Measurements from ENCODE around the gene SMG5. TPM values are rescaled to one million over a fixed set of nuclear protein-coding genes. Genes with fewer than 3 reads are reported as not detected.

The SMG5 gene
- total RNA-seq, 1 donor from 2014 or later, result 84.4 TPM

- H3K27me3 ChIP-seq (ENCODE audit: control insufficient read depth, insufficient read depth, low read length), result peaks cover 4% of the 10 kb centered on the region
- TF ChIP-seq CTCF (IDR thresholded peaks at IDR 0.05; ENCODE audit: insufficient read depth, low read length, poor library complexity, severe bottlenecking), result no peak
- DNase-seq (ENCODE audit: low read depth), result no peak
Measured at GRCh38 chr1:156242738-156243137, 39.9 kb downstream of the SMG5 start.

GRCh38 chr1:156241926-156242325 lies 40.7 kb downstream of the SMG5 start, which contains the start of gene BGLAP:
Gene BGLAP, plus strand, starts transcription at chr1:156242184. Its CDS starts 48 bp downstream, at chr1:156242232.
- Histone ChIP-seq H3K4me3 (ENCODE audit: low read depth, low read length) (no peak within 1 kb of the TSS), H3K36me3 (ENCODE audit: control insufficient read depth, insufficient read depth, low read length) (no peaks in the 10 kb centered on the region), H3K27me3 (ENCODE audit: control insufficient read depth, insufficient read depth, low read length) (peaks cover 4% of the 10 kb centered on the region)
- TF ChIP-seq CTCF (IDR thresholded peaks at IDR 0.05; ENCODE audit: insufficient read depth, low read length, poor library complexity, severe bottlenecking), result no peak
- DNase-seq (ENCODE audit: low read depth), result no peak

More at GRCh38 chr1:156242738-156243137, 39.9 kb downstream of the SMG5 start:
- Histone ChIP-seq H3K36me3 (ENCODE audit: control insufficient read depth, insufficient read depth, low read length) (no peaks in the 10 kb centered on the region), H3K4me3 (ENCODE audit: low read depth, low read length) (no peak overlapping the region)

- no peak overlapping the region for H3K4me3 ChIP-seq (ENCODE audit: low read depth, low read length)
- no peaks in the 10 kb centered on the region for H3K36me3 ChIP-seq (ENCODE audit: control insufficient read depth, insufficient read depth, low read length)
- H3K27me3 ChIP-seq (ENCODE audit: control insufficient read depth, insufficient read depth, low read length), result peaks cover 4% of the 10 kb centered on the region
- DNase-seq (ENCODE audit: low read depth), result no peak
- TF ChIP-seq CTCF (IDR thresholded peaks at IDR 0.05; ENCODE audit: insufficient read depth, low read length, poor library complexity, severe bottlenecking), result no peak
Measured at GRCh38 chr1:156241311-156241811, 41.3 kb downstream of the SMG5 start.

- DNase-seq (ENCODE audit: low read depth), result no peak
- Histone ChIP-seq H3K36me3 (ENCODE audit: control insufficient read depth, insufficient read depth, low read length) (no peaks in the 10 kb centered on the region), H3K27me3 (ENCODE audit: control insufficient read depth, insufficient read depth, low read length) (no peaks in the 10 kb centered on the region), H3K4me3 (ENCODE audit: low read depth, low read length) (no peak overlapping the region)
- TF ChIP-seq CTCF (IDR thresholded peaks at IDR 0.05; ENCODE audit: insufficient read depth, low read length, poor library complexity, severe bottlenecking), result no peak
Measured at GRCh38 chr1:156238248-156238647, 44.4 kb downstream of the SMG5 start.

GRCh38 chr1:156236164-156236563 lies 46.5 kb downstream of the SMG5 start:
- no peak for DNase-seq (ENCODE audit: low read depth)
- TF ChIP-seq CTCF (IDR thresholded peaks at IDR 0.05; ENCODE audit: insufficient read depth, low read length, poor library complexity, severe bottlenecking), result no peak
- no peaks in the 10 kb centered on the region for H3K27me3 ChIP-seq (ENCODE audit: control insufficient read depth, insufficient read depth, low read length)
- H3K4me3 ChIP-seq (ENCODE audit: low read depth, low read length), result no peak overlapping the region
- no peaks in the 10 kb centered on the region for H3K36me3 ChIP-seq (ENCODE audit: control insufficient read depth, insufficient read depth, low read length)

All from kidney epithelial cell (primary cell).